H1 (cell line): ENCODE measurements around the gene RYR3. TPM values are rescaled to one million over a fixed set of nuclear protein-coding genes. Genes with fewer than 3 reads are reported as not detected.

Experiments
- CTCF ChIA-PET: fragments of 300-600 bp; sonication (Branson Sonifier 250); formaldehyde crosslinking; loops from one replicate; lab custom pipeline; 2021; ENCODE audit not compliant: partially characterized antibody; lab: Charles Lee
- POLR2A ChIA-PET: fragments of 300-600 bp; sonication (Branson Sonifier 250); formaldehyde crosslinking; loops from one replicate; lab custom pipeline; 2021; ENCODE audit warnings: inconsistent platforms; ENCODE audit not compliant: partially characterized antibody; lab: Charles Lee
- DNase-seq, 2 experiments: peaks; one replicate each; pipeline versions ENCODE4 v3.0.0 to v3.0.0-alpha.2; 2010 to 2022; ENCODE audit warnings: low spot score in 2 of 2, low read depth in 1 of 2, mixed read lengths in 1 of 2
- FAIRE-seq: peaks from 2 replicates; lab custom pipeline; 2011; peaks lifted over from hg19 to GRCh38; lab: Jason Lieb, UNC
- H2AFZ ChIP-seq: 2 replicates; pipeline ENCODE4 v1.8.1; 2012; ENCODE audit warnings: low read length, inconsistent platforms
- H2AK5ac ChIP-seq: 2 replicates; pipeline ENCODE4 v1.6.1; 2013; ENCODE audit warnings: low read depth, low read length
- H2BK120ac ChIP-seq: replicated peaks from 2 replicates; pipeline ENCODE3; 2013; ENCODE audit warnings: low read depth, low read length, inconsistent platforms
- H2BK12ac ChIP-seq: 2 replicates; pipeline ENCODE4 v1.6.1; 2013; ENCODE audit warnings: low read depth, low read length
- H2BK15ac ChIP-seq: 2 replicates; pipeline ENCODE4 v1.6.1; 2013; ENCODE audit warnings: low read length
- H2BK20ac ChIP-seq: 2 replicates; pipeline ENCODE4 v1.6.1; 2013; ENCODE audit warnings: low read length
- H2BK5ac ChIP-seq: 2 replicates; pipeline ENCODE4 v1.6.1; 2013; ENCODE audit warnings: low read depth, low read length
- H3K14ac ChIP-seq: 2 replicates; pipeline ENCODE4 v1.6.1; 2013; ENCODE audit warnings: inconsistent platforms; ENCODE audit not compliant: insufficient read length
- H3K18ac ChIP-seq: 2 replicates; pipeline ENCODE4 v1.6.1; 2013; ENCODE audit warnings: low read length; ENCODE audit errors: extremely low read depth
- H3K23ac ChIP-seq: 2 replicates; pipeline ENCODE4 v1.6.1; 2013; ENCODE audit warnings: inconsistent platforms; ENCODE audit not compliant: insufficient read length
- H3K23me2 ChIP-seq: 2 replicates; pipeline ENCODE4 v1.6.1; 2013; ENCODE audit warnings: low read depth, low read length
- H3K27ac ChIP-seq: 2 replicates; pipeline ENCODE4 v1.6.1; 2011; ENCODE audit warnings: low read depth, low read length, inconsistent platforms
- H3K27me3 ChIP-seq, 4 experiments: replicated peaks in 1 of 4; 1 replicate in 1 of 4; 2 replicates in 3 of 4; pipeline versions ENCODE4 v1.6.1 to v1.8.1; 2011 to 2013; ENCODE audit warnings: low read length in 3 of 4, mild to moderate bottlenecking in 3 of 4, inconsistent platforms in 2 of 4, mixed read lengths in 2 of 4, moderate library complexity in 1 of 4; ENCODE audit not compliant: control insufficient read depth in 3 of 4, insufficient read depth in 3 of 4; ENCODE audit errors: extremely low read depth in 1 of 4
- H3K36me3 ChIP-seq, 4 experiments: 2 replicates each; pipeline versions ENCODE4 v1.6.1 to v1.8.1; 2011 to 2013; ENCODE audit warnings: mild to moderate bottlenecking in 4 of 4, low read length in 3 of 4, moderate library complexity in 2 of 4, control low read depth in 1 of 4, inconsistent platforms in 1 of 4; ENCODE audit not compliant: insufficient read depth in 4 of 4, control insufficient read depth in 2 of 4
- H3K4ac ChIP-seq: replicated peaks from 2 replicates; pipeline ENCODE3; 2013; ENCODE audit warnings: low read length, low read depth, mixed read lengths, inconsistent platforms; ENCODE audit not compliant: insufficient read length
- H3K4me1 ChIP-seq, 4 experiments: replicated peaks in 1 of 4; 1 replicate in 1 of 4; 2 replicates in 3 of 4; pipeline versions ENCODE4 v1.6.1 to v1.8.1; 2011 to 2013; ENCODE audit warnings: low read length in 3 of 4, inconsistent platforms in 2 of 4, mixed read lengths in 1 of 4; ENCODE audit not compliant: insufficient read depth in 4 of 4, control insufficient read depth in 3 of 4
- H3K4me2 ChIP-seq, 2 experiments: 2 replicates each; pipeline versions ENCODE4 v1.6.1 to v1.8.1; 2011 to 2013; ENCODE audit warnings: low read depth in 2 of 2, low read length in 2 of 2, control low read depth in 1 of 2, inconsistent platforms in 1 of 2, mild to moderate bottlenecking in 1 of 2; ENCODE audit not compliant: insufficient read depth in 1 of 2
- H3K4me3 ChIP-seq, 4 experiments: fragments of 200-600, 300-600 bp in 1 of 4; sonication (generic), shearing (Covaris generic), sonication (Bioruptor Twin) in 1 of 4; 2 replicates each; pipeline versions ENCODE4 v1.5.1 to v1.8.1; 2011 to 2016; ENCODE audit warnings: low read length in 4 of 4, low read depth in 3 of 4, control low read depth in 2 of 4, inconsistent platforms in 2 of 4, mild to moderate bottlenecking in 2 of 4, mixed read lengths in 1 of 4, moderate library complexity in 1 of 4; ENCODE audit not compliant: insufficient read depth in 2 of 4; ENCODE audit errors: extremely low read depth in 1 of 4
- H3K56ac ChIP-seq: replicated peaks from 2 replicates; pipeline ENCODE3; 2013; ENCODE audit warnings: low read depth, mild to moderate bottlenecking, mixed read lengths, low read length, inconsistent platforms; ENCODE audit not compliant: insufficient read length
- H3K79me1 ChIP-seq: 2 replicates; pipeline ENCODE4 v1.6.1; 2013; ENCODE audit warnings: low read depth, low read length, control low read depth
- H3K79me2 ChIP-seq, 2 experiments: 2 replicates each; pipeline versions ENCODE4 v1.6.1 to v1.8.1; 2012 to 2013; ENCODE audit warnings: low read length in 2 of 2, mild to moderate bottlenecking in 2 of 2, inconsistent platforms in 1 of 2; ENCODE audit not compliant: insufficient read depth in 2 of 2, control insufficient read depth in 1 of 2
- H3K9ac ChIP-seq, 4 experiments: replicated peaks in 1 of 4; 1 replicate in 1 of 4; 2 replicates in 3 of 4; pipeline versions ENCODE4 v1.6.1 to v1.8.1; 2011 to 2013; ENCODE audit warnings: low read depth in 3 of 4, low read length in 3 of 4, control low read depth in 2 of 4, mild to moderate bottlenecking in 2 of 4, moderate library complexity in 2 of 4, inconsistent platforms in 1 of 4; ENCODE audit errors: extremely low read depth in 1 of 4
- H3K9me3 ChIP-seq, 2 experiments: 2 replicates each; pipeline versions ENCODE4 v1.6.1 to v1.8.1; 2012 to 2013; ENCODE audit warnings: mild to moderate bottlenecking in 2 of 2, moderate library complexity in 2 of 2, control low read depth in 1 of 2, inconsistent platforms in 1 of 2, low read depth in 1 of 2, low read length in 1 of 2, mixed read lengths in 1 of 2; ENCODE audit not compliant: insufficient read depth in 2 of 2
- H4K20me1 ChIP-seq, 2 experiments: replicated peaks in 1 of 2; 2 replicates each; pipeline versions ENCODE3 to v1.8.1; 2011 to 2013; ENCODE audit warnings: inconsistent platforms in 2 of 2, low read length in 2 of 2, mild to moderate bottlenecking in 1 of 2; ENCODE audit not compliant: insufficient read depth in 2 of 2, control insufficient read depth in 1 of 2
- H4K5ac ChIP-seq: 2 replicates; pipeline ENCODE4 v1.6.1; 2013; ENCODE audit warnings: low read length, low read depth, mixed read lengths, inconsistent platforms; ENCODE audit not compliant: insufficient read length
- H4K8ac ChIP-seq: 2 replicates; pipeline ENCODE4 v1.8.0; 2013; ENCODE audit warnings: mild to moderate bottlenecking, moderate library complexity, low read length, inconsistent platforms; ENCODE audit not compliant: insufficient read depth; ENCODE audit errors: extremely low read depth
- H4K91ac ChIP-seq: replicated peaks from 2 replicates; pipeline ENCODE3; 2013; ENCODE audit warnings: low read length, mixed read lengths, inconsistent platforms; ENCODE audit not compliant: insufficient read length
- ASH2L ChIP-seq: fragments of 200-600, 300-600 bp; sonication (generic); IDR thresholded peaks from one replicate; pipeline ENCODE4 v1.7.1; 2017; ENCODE audit warnings: low read length
- BCL11A ChIP-seq, 2 experiments: IDR thresholded peaks; one replicate each; pipeline ENCODE4 v1.6.1; 2011; ENCODE audit warnings: low read depth in 2 of 2, low read length in 2 of 2, mild to moderate bottlenecking in 2 of 2
- BRCA1 ChIP-seq: IDR thresholded peaks from 2 replicates; pipeline ENCODE4 v1.6.1; 2012; ENCODE audit warnings: low read depth, low read length, improper control_type of control experiment
- CHD2 ChIP-seq: IDR thresholded peaks from 2 replicates; pipeline ENCODE4 v1.6.1; 2012; ENCODE audit warnings: low read length, improper control_type of control experiment
- E2F6 ChIP-seq: IDR thresholded peaks from 2 replicates; pipeline ENCODE4 v1.6.1; 2012; ENCODE audit warnings: inconsistent platforms
- EP300 ChIP-seq, 2 experiments: IDR thresholded peaks; 1 replicate in 1 of 2; 2 replicates in 1 of 2; pipeline ENCODE4 v1.6.1; 2011 to 2012; ENCODE audit warnings: low read depth in 2 of 2, low read length in 2 of 2, mild to moderate bottlenecking in 2 of 2, borderline replicate concordance in 1 of 2, inconsistent platforms in 1 of 2, moderate library complexity in 1 of 2
- GABPA ChIP-seq: IDR thresholded peaks from 2 replicates; pipeline ENCODE4 v1.6.1; 2011; ENCODE audit warnings: mild to moderate bottlenecking, low read length, moderate library complexity, borderline replicate concordance; ENCODE audit not compliant: insufficient read depth
- JUN ChIP-seq: IDR thresholded peaks from 2 replicates; pipeline ENCODE4 v1.6.1; 2011; ENCODE audit warnings: low read depth, mild to moderate bottlenecking, improper control_type of control experiment, low read length
- KDM1A ChIP-seq: fragments of 200-600, 300-600 bp; sonication (generic); IDR thresholded peaks from 2 replicates; pipeline ENCODE4 v1.7.1; 2016; ENCODE audit warnings: mild to moderate bottlenecking, low read length, borderline replicate concordance
- KDM4A ChIP-seq: IDR thresholded peaks from one replicate; pipeline ENCODE4 v1.7.1; 2012; ENCODE audit warnings: low read depth, mild to moderate bottlenecking, moderate library complexity, low read length, inconsistent platforms; ENCODE audit not compliant: severe bottlenecking
- RXRA ChIP-seq: IDR thresholded peaks from 2 replicates; pipeline ENCODE4 v1.6.1; 2011; ENCODE audit warnings: low read depth, mild to moderate bottlenecking, low read length, moderate library complexity; ENCODE audit not compliant: insufficient read depth
- SIRT6 ChIP-seq: IDR thresholded peaks from one replicate; pipeline ENCODE4 v1.7.1; 2012; ENCODE audit warnings: low read length, inconsistent platforms
- SP1 ChIP-seq: IDR thresholded peaks from 2 replicates; pipeline ENCODE4 v1.6.1; 2011; ENCODE audit warnings: low read depth, low read length
- TEAD4 ChIP-seq: IDR thresholded peaks from 2 replicates; pipeline ENCODE4 v1.6.1; 2012; ENCODE audit warnings: low read depth, low read length, inconsistent platforms, mixed read lengths
- WGBS, 2 experiments: shearing (Covaris generic) in 1 of 2; methylation state at CpG; one replicate each; pipeline versions ENCODE4 v1.1.6 to v1.1.7; 2013 to 2015; ENCODE audit warnings: low lambda C conversion rate in 2 of 2, mixed read lengths in 2 of 2, inconsistent platforms in 1 of 2, low coverage in 1 of 2, missing lambda C conversion rate in 1 of 2; ENCODE audit not compliant: insufficient replicate concordance in 2 of 2, insufficient coverage in 1 of 2, insufficient read length in 1 of 2; ENCODE audit errors: extremely low coverage in 1 of 2, missing lambda C conversion rate in 1 of 2; 5-methylcytosine and 5-hydroxymethylcytosine counted together
- polyA plus RNA-seq, 7 experiments: library from polyadenylated mRNA; depleted of rRNA in 3 of 7; stranded (reverse) in 5 of 7; unstranded in 2 of 7; fragments of >200 nt in 5 of 7; fragments of 200-250 nt in 2 of 7; gene quantifications; 1 replicate in 5 of 7; 2 replicates in 1 of 7; 4 replicates in 1 of 7; pipeline versions ENCODE4 v1.2.1 to v1.2.3, GENCODE V29; 2011 to 2013; ENCODE audit warnings: missing spikeins in 2 of 7, mixed read lengths in 2 of 7
- total RNA-seq: library from RNA; stranded (reverse); fragmentation: NEBNext Ultra II Directional; extraction: Animal tissue kit (Norgen Biotek cat#: 25700); gene quantifications from 2 replicates; pipeline ENCODE4 v1.2.1, GENCODE V29; 2021

The RYR3 gene
- total and polyA plus RNA-seq, 2 of the 8 experiments (the other 6 are each of a cell fraction or from before 2014, with no cell fraction given), result 0.33 to 3.4 TPM

GRCh38 chr15:33730815-33731214 lies 420.0 kb downstream of the RYR3 start:
- no peak overlapping the region for H2AFZ ChIP-seq
- H2BK5ac ChIP-seq, result no peak overlapping the region
- POLR2A ChIA-PET, result no interaction called here
- H3K23ac ChIP-seq, result no peak overlapping the region
- H3K56ac ChIP-seq, result no peak overlapping the region
- no peak overlapping the region for H2BK15ac ChIP-seq
- H4K20me1 ChIP-seq, result no peaks in the 10 kb centered on the region
- no peak overlapping the region for H4K5ac ChIP-seq
- TF ChIP-seq ASH2L, result no peak
- TF ChIP-seq RXRA, result no peak
- TF ChIP-seq KDM4A, result no peak
- no peak for TF ChIP-seq GABPA
- TF ChIP-seq SP1, result no peak
- TF ChIP-seq KDM1A, result no peak
- TF ChIP-seq BCL11A (IDR thresholded peaks at IDR 0.05; ENCODE audit: low read depth in 2 of 2, low read length in 2 of 2), result no peak
- no peak for TF ChIP-seq CHD2
- no peak for TF ChIP-seq BRCA1
- no peak for TF ChIP-seq E2F6
- no peak for TF ChIP-seq JUN
- no peak for TF ChIP-seq EP300 (IDR thresholded peaks at IDR 0.05; ENCODE audit: borderline replicate concordance in 1 of 2, low read depth in 2 of 2, low read length in 2 of 2)
- TF ChIP-seq SIRT6, result no peak
- no peak for TF ChIP-seq TEAD4
- TF ChIP-seq, all 59 proteins: peak for 0
- H3K27me3 ChIP-seq, result no peaks in the 10 kb centered on the region
- no peak overlapping the region for H2AK5ac ChIP-seq
- no peak overlapping the region for H3K4me3 ChIP-seq
- no peak overlapping the region for H2BK120ac ChIP-seq
- no peak overlapping the region for H3K18ac ChIP-seq
- CTCF ChIA-PET, result interaction anchor here (0.6 to 1.4 kb wide), 5 partner anchors 30 to 438 kb away, joined by 3 to 5 read pairs (median 4); no protein-coding TSS in a partner anchor
- H3K4me1 ChIP-seq, result no peaks in the 10 kb centered on the region
- H2BK12ac ChIP-seq, result no peak overlapping the region
- no peak overlapping the region for H3K27ac ChIP-seq
- H4K91ac ChIP-seq, result no peak overlapping the region
- no peak overlapping the region for H3K14ac ChIP-seq
- 81% methylated on average over 4 of the region's 4 CpGs; no CpG with 5 or more reads in 1 of the 2 experiments for WGBS, 2 experiments
- H4K8ac ChIP-seq, result no peak overlapping the region
- H3K4ac ChIP-seq, result no peak overlapping the region
- H3K79me2 ChIP-seq, result no peaks in the 10 kb centered on the region
- no peak overlapping the region for H3K4me2 ChIP-seq
- no peak overlapping the region for H2BK20ac ChIP-seq
- no peaks in the 10 kb centered on the region for H3K9me3 ChIP-seq
- FAIRE-seq (no peak), DNase-seq (no peak)
- H3K36me3 ChIP-seq, result no peaks in the 10 kb centered on the region
- H3K79me1 ChIP-seq, result no peaks in the 10 kb centered on the region
- no peak overlapping the region for H3K9ac ChIP-seq
- H3K23me2 ChIP-seq, result no peaks in the 10 kb centered on the region
